Psoas muscle (tissue), 8 donors: Measurements from ENCODE around the gene TRDN. TPM values are rescaled to one million over a fixed set of nuclear protein-coding genes. Genes with fewer than 3 reads are reported as not detected.

Experiments used
- ATAC-seq, 4 donors: fragments of 200-7000 bp; cut with Tn5 transposase; one replicate each; pipeline ENCODE4 v1.9.1; 2020; ENCODE audit warnings: moderate library complexity in 3 of 4, mild to moderate bottlenecking in 2 of 4
- DNase-seq, 2 donors: peaks; one replicate each; pipeline ENCODE4 v3.0.0-alpha.2; 2020
- H3K27ac ChIP-seq: fragments of 200-600 bp; one replicate; pipeline ENCODE4 v1.8.0; 2022
- H3K27me3 ChIP-seq, 3 donors: fragments of 200-600 bp in 1 of 3; one replicate each; pipeline versions ENCODE4 v1.6.1 to v1.8.0; 2013 to 2022; ENCODE audit warnings: low read length in 2 of 3, mild to moderate bottlenecking in 2 of 3, moderate library complexity in 1 of 3; ENCODE audit not compliant: insufficient read depth in 3 of 3
- H3K36me3 ChIP-seq, 2 donors: fragments of 200-600 bp in 1 of 2; one replicate each; pipeline versions ENCODE4 v1.6.1 to v1.8.0; 2013 to 2022; ENCODE audit warnings: low read depth in 1 of 2, mild to moderate bottlenecking in 1 of 2, moderate library complexity in 1 of 2; ENCODE audit not compliant: insufficient read depth in 1 of 2
- H3K4me1 ChIP-seq: fragments of 200-600 bp; one replicate; pipeline ENCODE4 v1.8.0; 2022
- H3K4me3 ChIP-seq: fragments of 200-600 bp; one replicate; pipeline ENCODE4 v1.8.0; 2022; ENCODE audit warnings: mild to moderate bottlenecking
- H3K9me3 ChIP-seq: fragments of 200-600 bp; one replicate; pipeline ENCODE4 v1.8.0; 2022
- CTCF ChIP-seq: fragments of 200-600 bp; IDR thresholded peaks from one replicate; pipeline ENCODE4 v1.8.0; 2022; ENCODE audit warnings: antibody characterized with exemption
- WGBS, 3 donors: extraction: QIAGEN DNeasy Blood & Tissue Kit; methylation state at CpG; one replicate each; pipeline versions ENCODE4 v1.1.6 to v1.1.7; 2013; 5-methylcytosine and 5-hydroxymethylcytosine counted together
- intact Hi-C, 2 donors: fragments of 100-400 bp; cut with DNase I; formaldehyde crosslinking; loops; one replicate each; pipeline versions ENCODE4 v1.11.0 to v1.14.2; 2022
- polyA plus RNA-seq, 3 donors: library from polyadenylated mRNA; stranded (reverse); fragments of 200-250 nt; gene quantifications; one replicate each; pipeline ENCODE4 v1.2.3, GENCODE V29; 2013
- total RNA-seq, 4 donors: library from RNA; stranded (reverse); fragmentation: NEBNext Ultra II Directional in 2 of 4; extraction: Animal tissue kit (Norgen Biotek cat#: 25700) in 2 of 4; gene quantifications; one replicate each; pipeline versions ENCODE4 v1.2.1 to v1.2.4, GENCODE V29; 2021 to 2023
- donor health status: healthy with polysubstance abuse.
- donor health status: DM: no; HTN: no; CAD: no; lungs with moderate emphysema.
- donor health status: Bipolar disorder and iron deficiency.
- donor health status: healthy.
- donor health status: DM: yes; HTN: yes; CAD: no.
- donor health status: DM: no; HTN: no; CAD: no.
- donor health status: DM: no; HTN: no; CAD: no.
- donor health status: DM: yes; HTN: yes; CAD: no.

Gene TRDN
- total and polyA plus RNA-seq, 7 donors: 79.7 to 1,361 (median 399) TPM

GRCh38 chr6:123592426-123592825 is 44.3 kb downstream of the TRDN start:
- Histone ChIP-seq H3K4me1 (peaks cover 68% of the 10 kb centered on the region), H3K4me3 (no peak overlapping the region), H3K9me3 (no peaks in the 10 kb centered on the region), H3K27ac (peak overlapping the region; percentile 66), H3K36me3 (peaks cover 0 to 4% of the 10 kb centered on the region in 2 donors), H3K27me3 (no peaks in the 10 kb centered on the region)
- intact Hi-C loops: no loop called here
- ATAC-seq (no peak), DNase-seq (no peak)
- TF ChIP-seq CTCF: no peak
- 24 to 70% (median 51%) methylated on average over 2 of the region's 2 CpGs for WGBS, 3 donors

- intact Hi-C loops: no loop called here
- WGBS, 3 donors: 69 to 83% (median 75%) methylated on average over 5 of the region's 5 CpGs
- ATAC-seq (peak in 3 of 4 donors; percentile 20 to 36 (median 22)), DNase-seq (no peak)
- TF ChIP-seq CTCF: no peak
- peaks cover 53% of the 10 kb centered on the region for H3K4me1 ChIP-seq
- H3K9me3 ChIP-seq: no peaks in the 10 kb centered on the region
- peak overlapping the region; percentile 66 for H3K27ac ChIP-seq
- H3K27me3 ChIP-seq: no peaks in the 10 kb centered on the region
- peaks cover 0 to 10% of the 10 kb centered on the region in 2 donors for H3K36me3 ChIP-seq
- H3K4me3 ChIP-seq: no peak overlapping the region
These were observed 46.8 kb downstream of the TRDN start for GRCh38 chr6:123589973-123590372.

GRCh38 chr6:123589317-123589716 is 47.4 kb downstream of the TRDN start:
- intact Hi-C loops: no loop called here
- WGBS, 3 donors: 18 to 27% (median 25%) methylated on average over 1 of the region's 1 CpG

GRCh38 chr6:123588546-123588895 is 48.2 kb downstream of the TRDN start:
- DNase-seq: no peak
- peak overlapping the region; percentile 66 for H3K27ac ChIP-seq
- no peaks in the 10 kb centered on the region for H3K9me3 ChIP-seq
- H3K36me3 ChIP-seq: peaks cover 0 to 10% of the 10 kb centered on the region in 2 donors
- H3K4me3 ChIP-seq: no peak overlapping the region
- WGBS, 3 donors: 33 to 56% (median 41%) methylated on average over 1 of the region's 1 CpG
- intact Hi-C loops: no loop called here
- peak in 3 of 4 donors; percentile 41 to 57 (median 46) for ATAC-seq
- H3K4me1 ChIP-seq: peaks cover 38% of the 10 kb centered on the region
- H3K27me3 ChIP-seq: no peaks in the 10 kb centered on the region
- TF ChIP-seq CTCF: no peak

More at GRCh38 chr6:123589317-123589716, 47.4 kb downstream of the TRDN start:
- ATAC-seq: peak in 1 of 4 donors; percentile 30
- no peak for DNase-seq
- H3K9me3 ChIP-seq: no peaks in the 10 kb centered on the region
- H3K36me3 ChIP-seq: peaks cover 0 to 10% of the 10 kb centered on the region in 2 donors
- peak overlapping the region; percentile 66 for H3K27ac ChIP-seq
- H3K4me1 ChIP-seq: peaks cover 46% of the 10 kb centered on the region
- H3K27me3 ChIP-seq: no peaks in the 10 kb centered on the region
- TF ChIP-seq CTCF: no peak
- H3K4me3 ChIP-seq: no peak overlapping the region
